Upper lobe of left lung (tissue), 4 donors: ENCODE results near the gene ZC2HC1B.

Experiments used
- CTCF ChIP-seq, 6 experiments: fragments of 450-650 bp in 4 of 6; fragments of 200-600 bp in 2 of 6; sonication (generic) in 2 of 6; IDR thresholded peaks; one replicate each; pipeline ENCODE4 v1.5.1; 2016 to 2019; ENCODE audit warnings: antibody characterized with exemption in 6 of 6
- EP300 ChIP-seq, 4 donors: sonication (generic); formaldehyde crosslinking; IDR thresholded peaks; one replicate each; pipeline ENCODE4 v1.5.1; 2017; ENCODE audit warnings: antibody characterized with exemption in 4 of 4, control low read depth in 2 of 4
- POLR2A ChIP-seq, 4 donors: fragments of 450-650 bp; IDR thresholded peaks; one replicate each; pipeline ENCODE4 v1.5.1; 2016 to 2017; ENCODE audit warnings: antibody characterized with exemption in 4 of 4, mild to moderate bottlenecking in 2 of 4
- POLR2AphosphoS5 ChIP-seq, 2 donors: sonication (generic); formaldehyde crosslinking; IDR thresholded peaks; one replicate each; pipeline ENCODE4 v1.5.1; 2017; ENCODE audit warnings: antibody characterized with exemption in 2 of 2

GRCh38 chr6:143857651-143858050 is 6.6 kb upstream of the ZC2HC1B start:
- TF ChIP-seq POLR2AphosphoS5 (IDR thresholded peaks at IDR 0.05) (no peak), EP300 (IDR thresholded peaks at IDR 0.05) (no peak), POLR2A (IDR thresholded peaks at IDR 0.05) (no peak), CTCF (IDR thresholded peaks at IDR 0.05) (no peak)
